Natural killer cell (primary cell): Measurements from ENCODE around the gene PNMA3. TPM values are rescaled to one million over a fixed set of nuclear protein-coding genes. Genes with fewer than 3 reads are reported as not detected.
A peak's percentile ranks its signal among the peaks of the same experiment; 100 is the strongest.
"Not testable (repeated sequence)": the region's sequence is repeated elsewhere in the genome, so short reads cannot be mapped to it uniquely, and the experiment has no call there.

ENCODE experiments used
- ATAC-seq, 3 donors: fragments of 150-1000 bp in 2 of 3; fragments of 200-7000 bp in 1 of 3; cut with Tn5 transposase; 1 replicate in 1 of 3; 2 replicates in 2 of 3; pipeline ENCODE4 v1.10.0; 2021; ENCODE audit warnings: mild to moderate bottlenecking in 2 of 3, moderate library complexity in 2 of 3
- DNase-seq, 2 donors: peaks; one replicate each; pipeline versions ENCODE4 v3.0.0 to v3.0.0-alpha.2; 2013 to 2021; ENCODE audit warnings: mixed read lengths in 1 of 2
- H3K27ac ChIP-seq: one replicate; pipeline ENCODE4 v1.5.1; 2013; ENCODE audit warnings: mild to moderate bottlenecking, low read length
- H3K27me3 ChIP-seq: one replicate; pipeline ENCODE4 v1.6.1; 2013; ENCODE audit warnings: low read length; ENCODE audit not compliant: control insufficient read depth, insufficient read depth
- H3K36me3 ChIP-seq: one replicate; pipeline ENCODE4 v1.6.1; 2013; ENCODE audit warnings: low read length; ENCODE audit not compliant: control insufficient read depth, insufficient read depth
- H3K4me1 ChIP-seq: one replicate; pipeline ENCODE4 v1.6.1; 2013; ENCODE audit warnings: low read length; ENCODE audit not compliant: control insufficient read depth, insufficient read depth
- H3K4me3 ChIP-seq: one replicate; pipeline ENCODE4 v1.5.1; 2013; ENCODE audit warnings: low read length
- H3K9me3 ChIP-seq: one replicate; pipeline ENCODE4 v1.6.1; 2013; ENCODE audit warnings: low read length; ENCODE audit not compliant: control insufficient read depth, insufficient read depth
- H3K27ac Mint-ChIP-seq, 2 donors: one replicate each; pipeline ENCODE4 v1.8.0; 2022; ENCODE audit warnings: mild to moderate bottlenecking in 2 of 2, mixed read lengths in 2 of 2, moderate library complexity in 1 of 2
- H3K27me3 Mint-ChIP-seq, 2 donors: one replicate each; pipeline ENCODE4 v1.8.0; 2022; ENCODE audit warnings: low read depth in 2 of 2, mixed read lengths in 2 of 2
- H3K36me3 Mint-ChIP-seq: one replicate; pipeline ENCODE4 v1.8.0; 2022; ENCODE audit warnings: mixed read lengths
- H3K4me1 Mint-ChIP-seq, 2 donors: one replicate each; pipeline ENCODE4 v1.8.0; 2022; ENCODE audit warnings: mixed read lengths in 2 of 2
- H3K4me3 Mint-ChIP-seq: one replicate; pipeline ENCODE4 v1.8.0; 2022; ENCODE audit warnings: mild to moderate bottlenecking, moderate library complexity, mixed read lengths
- H3K9me3 Mint-ChIP-seq, 2 donors: one replicate each; pipeline ENCODE4 v1.8.0; 2022; ENCODE audit warnings: mixed read lengths in 2 of 2
- CTCF ChIP-seq: fragments of 200-600 bp; IDR thresholded peaks from one replicate; pipeline ENCODE4 v1.8.0; 2022; ENCODE audit warnings: antibody characterized with exemption
- WGBS: methylation state at CpG from one replicate; pipeline ENCODE4 v1.1.7; 2013; ENCODE audit warnings: missing lambda C conversion rate; ENCODE audit not compliant: insufficient coverage; 5-methylcytosine and 5-hydroxymethylcytosine counted together
- intact Hi-C: fragments of 100-400 bp; cut with micrococcal nuclease; formaldehyde crosslinking; loops from one replicate; pipeline ENCODE4 v1.14.2; 2022
- total RNA-seq, 4 donors: library from RNA; stranded (reverse); fragments of 120-200 nt in 1 of 4; gene quantifications; one replicate each; pipeline versions ENCODE4 v1.2.3 to v1.2.4, GENCODE V29; 2013 to 2022

PNMA3 gene
- total RNA-seq, 3 donors from 2014 or later (not counting 1 experiment from before 2014, with no cell fraction given), result 3.1 to 4.2 (median 3.5) TPM

- intact Hi-C loops, result no loop called here
- Histone ChIP-seq H3K27ac (no peak overlapping the region), H3K9me3 (no peaks in the 10 kb centered on the region), H3K4me1 (no peaks in the 10 kb centered on the region), H3K4me3 (no peak overlapping the region), H3K27me3 (no peaks in the 10 kb centered on the region), H3K36me3 (no peaks in the 10 kb centered on the region)
- no peak overlapping the region for H3K27ac Mint-ChIP-seq
- no peak for TF ChIP-seq CTCF
- H3K4me1 Mint-ChIP-seq, result peaks cover 0 to 5% of the 10 kb centered on the region in 2 donors
- H3K36me3 Mint-ChIP-seq, result no peaks in the 10 kb centered on the region
- H3K4me3 Mint-ChIP-seq, result no peak overlapping the region
- WGBS, result 94% methylated on average over 3 of the region's 3 CpGs
- peaks cover 0 to 2% of the 10 kb centered on the region in 2 donors for H3K9me3 Mint-ChIP-seq
- no peak for DNase-seq
- peaks cover 6 to 8% of the 10 kb centered on the region in 2 donors for H3K27me3 Mint-ChIP-seq
- no peak for ATAC-seq
Measured at GRCh38 chrX:153102418-153102817, 46.1 kb downstream of the PNMA3 start.

- intact Hi-C loops, H3K4me3 Mint-ChIP-seq, H3K27ac ChIP-seq, H3K27me3 ChIP-seq, H3K9me3 ChIP-seq, H3K27ac Mint-ChIP-seq, ATAC-seq, H3K27me3 Mint-ChIP-seq, H3K36me3 ChIP-seq, H3K36me3 Mint-ChIP-seq, H3K4me1 ChIP-seq, H3K4me1 Mint-ChIP-seq, H3K9me3 Mint-ChIP-seq, DNase-seq, H3K4me3 ChIP-seq: not testable (repeated sequence)
- WGBS, result 88% methylated on average over 1 of the region's 1 CpG
Measured at GRCh38 chrX:153104959-153105358, 48.7 kb downstream of the PNMA3 start.

- peak in 1 of 3 donors; percentile 24 for ATAC-seq
Measured at GRCh38 chrX:153106092-153106801, 50.0 kb downstream of the PNMA3 start.

More at GRCh38 chrX:153106092-153106801, 50.0 kb downstream of the PNMA3 start:
- H3K4me1 ChIP-seq, H3K27me3 Mint-ChIP-seq, H3K36me3 ChIP-seq, H3K4me3 Mint-ChIP-seq, H3K4me1 Mint-ChIP-seq, H3K27ac ChIP-seq, H3K9me3 Mint-ChIP-seq, H3K9me3 ChIP-seq, DNase-seq, intact Hi-C loops, H3K27me3 ChIP-seq, H3K27ac Mint-ChIP-seq, H3K36me3 Mint-ChIP-seq, H3K4me3 ChIP-seq: not testable (repeated sequence)
- WGBS, result no CpG with 5 or more reads among the region's 12 CpGs

Other genes starting within 250 kb of the PNMA3 start
- gene CETN2, start 225.7 kb upstream of the PNMA3 start, total RNA-seq, result 10 to 100 TPM in 1 of 3 donors, 1 to 10 TPM in 2; 8.3 to 11.0 (median 9.8) TPM
- 1 to 10 TPM; 4.9 to 8.2 (median 7.9) TPM for gene NSDHL, start 225.4 kb upstream of the PNMA3 start, total RNA-seq
- gene ZNF185, start 158.4 kb upstream of the PNMA3 start, total RNA-seq, result 10 to 100 TPM in 1 of 3 donors, 1 to 10 TPM in 2; 1.9 to 12.4 (median 6.5) TPM
- not detected for gene PNMA5, start 62.4 kb upstream of the PNMA3 start, total RNA-seq
- gene PNMA6A, start 16.0 kb downstream of the PNMA3 start, total RNA-seq, result under 1 TPM in 2 of 3 donors, not detected in 1; 0.12 to 0.28 TPM
- gene MAGEA1, start 122.8 kb downstream of the PNMA3 start, total RNA-seq, result not detected